HFFc6 (cell line): Measurements from ENCODE around the gene LDLRAD4. TPM values are rescaled to one million over a fixed set of nuclear protein-coding genes. Genes with fewer than 3 reads are reported as not detected.
A peak's percentile ranks its signal among the peaks of the same experiment; 100 is the strongest.

Experiments
- DNase-seq: peaks from one replicate; pipeline ENCODE4 v3.0.0-alpha.2; 2018
- H3K27ac Mint-ChIP-seq: 2 replicates; pipeline ENCODE4 v1.8.0; 2020; ENCODE audit warnings: mild to moderate bottlenecking, mixed read lengths
- H3K27me3 Mint-ChIP-seq: 2 replicates; pipeline ENCODE4 v1.8.0; 2021; ENCODE audit warnings: mild to moderate bottlenecking, moderate library complexity, mixed read lengths; ENCODE audit not compliant: insufficient read depth
- H3K36me3 Mint-ChIP-seq: 2 replicates; pipeline ENCODE4 v1.8.0; 2021; ENCODE audit warnings: low read depth, mixed read lengths
- H3K4me1 Mint-ChIP-seq: 2 replicates; pipeline ENCODE4 v1.8.0; 2020; ENCODE audit warnings: low read depth, mixed read lengths
- H3K4me3 Mint-ChIP-seq: 2 replicates; pipeline ENCODE4 v1.8.0; 2020; ENCODE audit warnings: mild to moderate bottlenecking, moderate library complexity, mixed read lengths
- H3K9me3 Mint-ChIP-seq: 2 replicates; pipeline ENCODE4 v1.8.0; 2020; ENCODE audit warnings: mild to moderate bottlenecking, mixed read lengths
- total RNA-seq, 6 experiments: library from RNA; stranded (reverse); fragmentation: NEBNext Ultra II Directional; extraction: Animal tissue kit (Norgen Biotek cat#: 25700); gene quantifications; 2 replicates in 1 of 6; 3 replicates in 5 of 6; pipeline ENCODE4 v1.2.3, GENCODE V29; 2021
- TF ChIP-seq, protein P1 (sequence below): fragments of 200-600 bp; sonication (generic); IDR thresholded peaks from 2 replicates; pipeline ENCODE4 v1.5.0; 2021; ENCODE audit warnings: antibody characterized with exemption, mild to moderate bottlenecking

Gene LDLRAD4
- total RNA-seq, 6 experiments from 2014 or later: not detected

- Mint-ChIP-seq H3K27ac (no peak overlapping the region), H3K27me3 (peaks cover 3% of the 10 kb centered on the region), H3K4me1 (peaks cover 12% of the 10 kb centered on the region), H3K4me3 (no peak overlapping the region), H3K9me3 (peaks cover 7% of the 10 kb centered on the region; the same call in 1 of the 2 replicates), H3K36me3 (no peaks in the 10 kb centered on the region)
- no peak for DNase-seq
- TF ChIP-seq, protein P1, sequence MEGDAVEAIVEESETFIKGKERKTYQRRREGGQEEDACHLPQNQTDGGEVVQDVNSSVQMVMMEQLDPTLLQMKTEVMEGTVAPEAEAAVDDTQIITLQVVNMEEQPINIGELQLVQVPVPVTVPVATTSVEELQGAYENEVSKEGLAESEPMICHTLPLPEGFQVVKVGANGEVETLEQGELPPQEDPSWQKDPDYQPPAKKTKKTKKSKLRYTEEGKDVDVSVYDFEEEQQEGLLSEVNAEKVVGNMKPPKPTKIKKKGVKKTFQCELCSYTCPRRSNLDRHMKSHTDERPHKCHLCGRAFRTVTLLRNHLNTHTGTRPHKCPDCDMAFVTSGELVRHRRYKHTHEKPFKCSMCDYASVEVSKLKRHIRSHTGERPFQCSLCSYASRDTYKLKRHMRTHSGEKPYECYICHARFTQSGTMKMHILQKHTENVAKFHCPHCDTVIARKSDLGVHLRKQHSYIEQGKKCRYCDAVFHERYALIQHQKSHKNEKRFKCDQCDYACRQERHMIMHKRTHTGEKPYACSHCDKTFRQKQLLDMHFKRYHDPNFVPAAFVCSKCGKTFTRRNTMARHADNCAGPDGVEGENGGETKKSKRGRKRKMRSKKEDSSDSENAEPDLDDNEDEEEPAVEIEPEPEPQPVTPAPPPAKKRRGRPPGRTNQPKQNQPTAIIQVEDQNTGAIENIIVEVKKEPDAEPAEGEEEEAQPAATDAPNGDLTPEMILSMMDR: no peak
Measured at GRCh38 chr18:13371689-13372418, 153.3 kb downstream of the LDLRAD4 start.

DNA sequence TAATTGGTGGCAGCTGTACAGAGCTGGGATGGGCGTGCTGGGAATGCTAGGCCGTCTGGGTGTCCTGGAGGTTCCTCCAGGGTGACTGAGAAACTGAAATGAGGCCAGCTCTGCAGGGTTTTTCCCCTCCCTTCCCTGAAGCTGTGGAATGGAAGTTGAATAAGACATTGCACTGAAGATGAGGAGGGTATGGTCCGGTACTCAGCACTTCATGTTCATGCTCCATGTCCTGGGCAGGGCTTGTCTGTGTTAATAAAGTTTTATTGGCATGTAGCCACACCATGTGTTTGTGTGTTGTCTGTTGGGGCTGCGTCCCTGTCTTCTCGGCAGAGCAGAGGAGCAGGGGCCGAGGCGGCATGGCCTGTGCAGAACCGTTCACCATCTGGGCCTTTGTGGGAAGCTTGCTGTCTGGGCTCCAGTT is 154.0 kb downstream of the LDLRAD4 start:
- Mint-ChIP-seq H3K27ac (no peak overlapping the region), H3K4me1 (peaks cover 12% of the 10 kb centered on the region), H3K9me3 (peaks cover 7% of the 10 kb centered on the region; the same call in 1 of the 2 replicates), H3K4me3 (no peak overlapping the region), H3K27me3 (peaks cover 3% of the 10 kb centered on the region), H3K36me3 (no peaks in the 10 kb centered on the region)
- TF ChIP-seq, protein P1: no peak
- DNase-seq: no peak

GRCh38 chr18:13374096-13374467 is 155.5 kb downstream of the LDLRAD4 start:
- DNase-seq: no peak
- Mint-ChIP-seq H3K4me3 (no peak overlapping the region), H3K27me3 (peaks cover under 1% of the 10 kb centered on the region; the same call in 1 of the 2 replicates), H3K4me1 (peaks cover 12% of the 10 kb centered on the region), H3K27ac (no peak overlapping the region), H3K9me3 (peaks cover 4% of the 10 kb centered on the region; the same call in 1 of the 2 replicates), H3K36me3 (no peaks in the 10 kb centered on the region)
- TF ChIP-seq, protein P1: no peak

- no peak overlapping the region for H3K27ac Mint-ChIP-seq
- H3K4me1 Mint-ChIP-seq: peaks cover 12% of the 10 kb centered on the region
- peaks cover 6% of the 10 kb centered on the region; the same call in 1 of the 2 replicates for H3K27me3 Mint-ChIP-seq
- no peak overlapping the region for H3K4me3 Mint-ChIP-seq
- TF ChIP-seq, protein P1: no peak
- H3K36me3 Mint-ChIP-seq: no peaks in the 10 kb centered on the region
- H3K9me3 Mint-ChIP-seq: peaks cover 4% of the 10 kb centered on the region; the same call in 1 of the 2 replicates
- DNase-seq: no peak
Measured at GRCh38 chr18:13374468-13375301, 156.1 kb downstream of the LDLRAD4 start.

- Mint-ChIP-seq H3K36me3 (no peaks in the 10 kb centered on the region), H3K27me3 (peaks cover 9% of the 10 kb centered on the region; the same call in 1 of the 2 replicates), H3K4me3 (no peak overlapping the region), H3K4me1 (peaks cover 17% of the 10 kb centered on the region), H3K27ac (peak overlapping the region; percentile 38; the same call in 1 of the 2 replicates), H3K9me3 (peaks cover 9% of the 10 kb centered on the region; the same call in 1 of the 2 replicates)
- DNase-seq: peak; percentile 35
- TF ChIP-seq, protein P1: no peak
Measured at GRCh38 chr18:13375302-13376255, 157.0 kb downstream of the LDLRAD4 start.
